IMR-90 (cell line): ENCODE data around the gene MYPOP.

ENCODE experiments used
- CTCF ChIP-seq: conservative IDR thresholded peaks from 2 replicates; pipeline ENCODE4 v1.5.1; 2012; ENCODE audit warnings: mild to moderate bottlenecking, low read depth, low read length, improper control_type of control experiment
- NFE2L2 ChIP-seq: fragments of 150-350 bp; IDR thresholded peaks from 2 replicates; pipeline ENCODE4 v1.6.1; 2016; ENCODE audit warnings: low read depth, mild to moderate bottlenecking, low read length
- POLR2A ChIP-seq: IDR thresholded peaks from 2 replicates; pipeline ENCODE4 v1.6.1; 2012; ENCODE audit warnings: mild to moderate bottlenecking, low read depth, low read length
- RAD21 ChIP-seq: IDR thresholded peaks from 2 replicates; pipeline ENCODE4 v1.6.1; 2012; ENCODE audit warnings: low read length, improper control_type of control experiment
- RFX5 ChIP-seq: IDR thresholded peaks from 2 replicates; pipeline ENCODE4 v1.8.0; 2012; ENCODE audit warnings: low read depth, mild to moderate bottlenecking, low read length, moderate library complexity
- TF ChIP-seq, protein P1 (sequence below): fragments of 150-350 bp; IDR thresholded peaks from 2 replicates; pipeline ENCODE4 v1.6.1; 2017; ENCODE audit warnings: mild to moderate bottlenecking, antibody characterized with exemption, low read length, low read depth

DNA sequence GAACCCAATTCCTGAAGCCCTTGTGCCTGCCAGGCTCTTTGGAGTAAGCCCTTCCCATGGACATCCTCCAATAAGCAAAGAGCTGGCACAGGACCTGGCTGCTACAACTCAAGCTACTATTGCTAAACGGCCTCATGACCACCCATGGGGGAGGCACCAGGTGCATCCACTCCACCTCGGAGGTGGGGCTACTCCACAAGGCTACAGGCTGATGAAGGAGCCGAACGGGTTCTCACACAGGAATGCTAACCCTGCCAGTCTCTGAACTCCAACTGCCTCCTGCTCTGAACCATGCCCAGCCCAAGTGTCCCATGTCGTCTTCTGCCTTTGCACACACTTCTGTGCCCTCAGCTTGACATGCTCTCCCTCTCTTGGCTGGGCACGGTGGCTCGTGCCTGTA is 49.4 kb downstream of the MYPOP start:
- TF ChIP-seq CTCF: no peak
- TF ChIP-seq RAD21: no peak
- no peak for TF ChIP-seq POLR2A
- TF ChIP-seq NFE2L2: no peak
- TF ChIP-seq RFX5: no peak
- TF ChIP-seq, protein P1, sequence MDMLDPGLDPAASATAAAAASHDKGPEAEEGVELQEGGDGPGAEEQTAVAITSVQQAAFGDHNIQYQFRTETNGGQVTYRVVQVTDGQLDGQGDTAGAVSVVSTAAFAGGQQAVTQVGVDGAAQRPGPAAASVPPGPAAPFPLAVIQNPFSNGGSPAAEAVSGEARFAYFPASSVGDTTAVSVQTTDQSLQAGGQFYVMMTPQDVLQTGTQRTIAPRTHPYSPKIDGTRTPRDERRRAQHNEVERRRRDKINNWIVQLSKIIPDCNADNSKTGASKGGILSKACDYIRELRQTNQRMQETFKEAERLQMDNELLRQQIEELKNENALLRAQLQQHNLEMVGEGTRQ: no peak
